Caco-2 (cell line): Measurements from ENCODE around the gene NES. TPM values are rescaled to one million over a fixed set of nuclear protein-coding genes. Genes with fewer than 3 reads are reported as not detected.

Source experiments
- BruUV-seq: library from RNA; stranded (reverse); fragments of 400-500 nt; replicated peaks from 2 replicates; lab custom pipeline; 2021; lab: Mats Ljungman, UMichigan
- CTCF ChIA-PET: fragments of 300-600 bp; sonication (Branson Sonifier 250); formaldehyde crosslinking; loops from one replicate; lab custom pipeline; 2022; ENCODE audit warnings: antibody characterized with exemption; lab: Charles Lee
- POLR2A ChIA-PET: fragments of 300-600 bp; sonication (Branson Sonifier 250); formaldehyde crosslinking; loops from one replicate; lab custom pipeline; 2022; ENCODE audit warnings: antibody characterized with exemption; lab: Charles Lee
- DNase-seq, 2 experiments: peaks; one replicate each; pipeline versions ENCODE4 v3.0.0 to v3.0.0-alpha.2; 2020 to 2022
- H3K27me3 ChIP-seq: replicated peaks from 2 replicates; pipeline ENCODE4 v1.6.0; 2011; ENCODE audit warnings: low read length; ENCODE audit not compliant: control insufficient read depth, insufficient read depth
- H3K36me3 ChIP-seq: 2 replicates; pipeline ENCODE4 v1.5.1; 2011; ENCODE audit warnings: low read length; ENCODE audit not compliant: control insufficient read depth, insufficient read depth
- H3K4me1 ChIP-seq: fragments of 250-450 bp; sonication (Bioruptor Pico); 2 replicates; pipeline ENCODE4 v1.5.1; 2020; ENCODE audit warnings: mild to moderate bottlenecking
- H3K4me3 ChIP-seq: 2 replicates; pipeline ENCODE4 v1.5.1; 2011; ENCODE audit warnings: low read depth, mild to moderate bottlenecking, control low read depth, low read length
- H3K9me3 ChIP-seq: fragments of 250-450 bp; sonication (Bioruptor Pico); 2 replicates; pipeline ENCODE4 v1.5.1; 2020; ENCODE audit warnings: mild to moderate bottlenecking, moderate library complexity
- H3K27ac Mint-ChIP-seq: one replicate; pipeline ENCODE4 v1.8.0; 2022; ENCODE audit warnings: mixed read lengths; ENCODE audit not compliant: unreplicated experiment
- H3K27me3 Mint-ChIP-seq: one replicate; pipeline ENCODE4 v1.8.0; 2022; ENCODE audit warnings: mixed read lengths; ENCODE audit not compliant: insufficient read depth, unreplicated experiment
- H3K36me3 Mint-ChIP-seq: one replicate; pipeline ENCODE4 v1.8.0; 2022; ENCODE audit warnings: mild to moderate bottlenecking, mixed read lengths; ENCODE audit not compliant: insufficient read depth, unreplicated experiment
- H3K4me1 Mint-ChIP-seq: one replicate; pipeline ENCODE4 v1.8.0; 2022; ENCODE audit warnings: low read depth, mixed read lengths; ENCODE audit not compliant: unreplicated experiment
- H3K4me3 Mint-ChIP-seq: one replicate; pipeline ENCODE4 v1.8.0; 2022; ENCODE audit warnings: mild to moderate bottlenecking, moderate library complexity, mixed read lengths; ENCODE audit not compliant: unreplicated experiment
- H3K9me3 Mint-ChIP-seq: one replicate; pipeline ENCODE4 v1.8.0; 2022; ENCODE audit warnings: mixed read lengths; ENCODE audit not compliant: unreplicated experiment
- intact Hi-C: fragments of 100-400 bp; cut with micrococcal nuclease; formaldehyde crosslinking; loops from one replicate; pipeline ENCODE4 v1.10.0; 2022; ENCODE audit not compliant: unreplicated experiment
- total RNA-seq: library from RNA; stranded (reverse); gene quantifications from 2 replicates; pipeline ENCODE4 v1.2.3, GENCODE V29; 2022
- TF ChIP-seq, protein P1 (sequence below), 2 experiments: fragments of 200-600 bp in 1 of 2; IDR thresholded peaks; 1 replicate in 1 of 2; 2 replicates in 1 of 2; pipeline versions ENCODE4 v1.5.1 to v1.8.0; 2011 to 2022; ENCODE audit warnings: antibody characterized with exemption in 1 of 2, control low read depth in 1 of 2, inconsistent platforms in 1 of 2, low read depth in 1 of 2, low read length in 1 of 2, mild to moderate bottlenecking in 1 of 2, moderate library complexity in 1 of 2; ENCODE audit not compliant: insufficient read depth in 1 of 2, severe bottlenecking in 1 of 2, unreplicated experiment in 1 of 2

NES gene
- total RNA-seq, 1 experiment from 2014 or later = 18.0 TPM

DNA sequence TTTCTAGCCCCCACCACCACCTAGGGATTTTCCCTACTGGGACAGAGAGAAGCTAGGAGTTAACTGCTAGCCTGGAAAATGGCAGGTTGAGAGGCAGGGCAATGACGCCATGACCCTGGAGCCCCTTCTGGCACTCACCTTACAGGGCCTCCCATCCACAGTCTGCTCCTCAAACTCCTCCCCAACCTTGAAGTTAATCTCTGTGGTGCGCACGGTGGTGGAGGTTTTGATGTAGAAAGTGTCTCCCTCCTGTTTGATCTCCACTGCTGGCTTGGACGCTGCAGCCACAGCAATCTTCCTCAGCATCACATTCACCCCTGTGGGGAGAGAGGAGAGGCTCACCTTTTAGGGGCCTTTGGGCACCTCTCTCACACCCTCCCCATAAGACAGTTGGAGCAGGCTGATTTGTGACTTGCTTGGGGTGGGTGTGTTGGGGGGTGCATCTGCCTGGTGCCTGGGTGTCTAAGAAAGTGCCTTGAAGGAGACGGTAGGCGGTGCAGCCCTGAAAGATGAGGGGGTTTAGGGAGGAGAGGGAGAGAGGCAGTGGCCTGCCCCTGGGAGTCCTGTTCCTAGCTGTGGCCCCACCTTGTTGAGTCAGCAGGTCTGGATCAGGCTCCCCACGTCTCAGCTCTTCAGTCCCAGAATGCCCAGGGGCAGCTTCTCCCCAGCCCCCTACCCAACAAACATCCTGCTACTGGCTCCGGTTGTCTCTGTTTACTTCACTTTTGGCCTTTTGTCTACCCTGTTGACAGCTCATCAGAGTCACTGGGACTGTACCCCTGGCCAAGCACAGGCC is 23.7 kb upstream of the NES start:
- no peak overlapping the region for H3K27ac Mint-ChIP-seq
- no peaks in the 10 kb centered on the region for H3K9me3 Mint-ChIP-seq
- H3K27me3 ChIP-seq = no peaks in the 10 kb centered on the region
- intact Hi-C loops = no loop called here
- peaks cover 7% of the 10 kb centered on the region for H3K4me1 ChIP-seq
- H3K9me3 ChIP-seq = no peaks in the 10 kb centered on the region
- ChIA-PET CTCF (interaction anchor here (0.6 to 7.3 kb wide), 5 partner anchors 9 to 74 kb away, joined by 3 to 190 read pairs (median 5); no protein-coding TSS in a partner anchor), POLR2A (interaction anchor here (0.6 kb wide), 1 partner anchor 87 kb away, joined by 4 read pairs; no protein-coding TSS in a partner anchor)
- no peak overlapping the region for H3K4me3 ChIP-seq
- DNase-seq = no peak
- no peaks in the 10 kb centered on the region for H3K27me3 Mint-ChIP-seq
- TF ChIP-seq, protein P1, sequence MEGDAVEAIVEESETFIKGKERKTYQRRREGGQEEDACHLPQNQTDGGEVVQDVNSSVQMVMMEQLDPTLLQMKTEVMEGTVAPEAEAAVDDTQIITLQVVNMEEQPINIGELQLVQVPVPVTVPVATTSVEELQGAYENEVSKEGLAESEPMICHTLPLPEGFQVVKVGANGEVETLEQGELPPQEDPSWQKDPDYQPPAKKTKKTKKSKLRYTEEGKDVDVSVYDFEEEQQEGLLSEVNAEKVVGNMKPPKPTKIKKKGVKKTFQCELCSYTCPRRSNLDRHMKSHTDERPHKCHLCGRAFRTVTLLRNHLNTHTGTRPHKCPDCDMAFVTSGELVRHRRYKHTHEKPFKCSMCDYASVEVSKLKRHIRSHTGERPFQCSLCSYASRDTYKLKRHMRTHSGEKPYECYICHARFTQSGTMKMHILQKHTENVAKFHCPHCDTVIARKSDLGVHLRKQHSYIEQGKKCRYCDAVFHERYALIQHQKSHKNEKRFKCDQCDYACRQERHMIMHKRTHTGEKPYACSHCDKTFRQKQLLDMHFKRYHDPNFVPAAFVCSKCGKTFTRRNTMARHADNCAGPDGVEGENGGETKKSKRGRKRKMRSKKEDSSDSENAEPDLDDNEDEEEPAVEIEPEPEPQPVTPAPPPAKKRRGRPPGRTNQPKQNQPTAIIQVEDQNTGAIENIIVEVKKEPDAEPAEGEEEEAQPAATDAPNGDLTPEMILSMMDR (IDR thresholded peaks at IDR 0.05; ENCODE audit: insufficient read depth in 1 of 2, low read depth in 1 of 2, low read length in 1 of 2, severe bottlenecking in 1 of 2, unreplicated experiment in 1 of 2) = no peak
- no TSS peak for BruUV-seq
- peaks cover 1% of the 10 kb centered on the region for H3K36me3 ChIP-seq
- H3K4me3 Mint-ChIP-seq = no peak overlapping the region
- H3K4me1 Mint-ChIP-seq = peaks cover 8% of the 10 kb centered on the region
- H3K36me3 Mint-ChIP-seq = peaks cover 9% of the 10 kb centered on the region

DNA sequence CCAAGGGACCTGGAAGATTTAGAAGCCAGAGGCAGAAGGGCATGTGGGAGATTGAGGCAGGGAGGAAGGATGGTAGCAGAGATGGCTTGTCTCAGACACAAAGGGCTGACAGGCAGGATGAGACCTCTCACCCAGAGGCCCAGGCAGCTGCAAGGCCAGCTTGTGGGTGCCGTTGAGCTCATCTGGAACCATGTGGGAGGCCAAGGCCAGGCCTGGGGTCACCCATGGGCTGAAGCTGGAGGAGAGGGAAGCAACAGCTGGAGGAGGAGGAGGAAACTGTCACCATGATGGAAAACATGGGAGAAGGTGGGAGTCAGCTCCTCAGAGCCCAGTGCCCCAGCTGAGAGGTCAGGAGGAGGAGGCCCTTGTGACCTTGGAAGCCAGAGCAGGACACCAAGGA is 21.8 kb upstream of the NES start:
- CTCF ChIA-PET = interaction anchor here (1.6 kb wide), 1 partner anchor 9 kb away, joined by 7 read pairs; no protein-coding TSS in a partner anchor
- no TSS peak for BruUV-seq
- Histone ChIP-seq H3K4me1 (peaks cover 6% of the 10 kb centered on the region), H3K4me3 (no peak overlapping the region), H3K9me3 (no peaks in the 10 kb centered on the region), H3K27me3 (no peaks in the 10 kb centered on the region), H3K36me3 (peaks cover 1% of the 10 kb centered on the region)
- H3K4me1 Mint-ChIP-seq = peaks cover 2% of the 10 kb centered on the region
- TF ChIP-seq, protein P1 (IDR thresholded peaks at IDR 0.05; ENCODE audit: insufficient read depth in 1 of 2, low read depth in 1 of 2, low read length in 1 of 2, severe bottlenecking in 1 of 2, unreplicated experiment in 1 of 2) = no peak
- POLR2A ChIA-PET = no interaction called here
- DNase-seq = no peak
- no peak overlapping the region for H3K4me3 Mint-ChIP-seq
- H3K27me3 Mint-ChIP-seq = no peaks in the 10 kb centered on the region
- peaks cover 8% of the 10 kb centered on the region for H3K36me3 Mint-ChIP-seq
- H3K9me3 Mint-ChIP-seq = no peaks in the 10 kb centered on the region
- intact Hi-C loops = no loop called here
- no peak overlapping the region for H3K27ac Mint-ChIP-seq

DNA sequence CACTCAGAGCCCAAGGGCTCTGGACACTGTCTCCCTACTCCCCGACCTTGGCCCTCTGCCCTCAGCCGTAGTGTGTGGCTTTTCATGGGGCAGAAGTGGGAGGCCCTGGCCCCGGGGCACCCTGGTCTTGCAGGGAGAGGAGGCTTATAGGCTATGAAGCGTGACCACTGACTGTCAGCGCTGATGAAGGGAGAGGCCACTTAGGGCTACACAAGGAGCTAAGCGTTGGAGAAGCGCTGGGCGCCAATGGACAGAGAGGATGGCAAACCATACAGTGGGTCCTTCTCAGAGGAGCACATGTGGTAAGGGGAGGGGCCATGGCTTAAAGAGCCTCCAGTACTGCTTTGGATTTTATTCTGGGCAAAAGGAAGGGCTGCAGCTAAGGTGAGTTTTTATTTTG is 20.3 kb upstream of the NES start:
- intact Hi-C loops = no loop called here
- Histone ChIP-seq H3K4me3 (no peak overlapping the region), H3K4me1 (peaks cover 21% of the 10 kb centered on the region), H3K36me3 (peaks cover 1% of the 10 kb centered on the region), H3K27me3 (no peaks in the 10 kb centered on the region), H3K9me3 (no peaks in the 10 kb centered on the region)
- H3K27me3 Mint-ChIP-seq = no peaks in the 10 kb centered on the region
- ChIA-PET POLR2A (no interaction called here), CTCF (interaction anchor here (0.5 kb wide), 2 partner anchors 9 to 23 kb away, joined by 3 read pairs; no protein-coding TSS in a partner anchor)
- DNase-seq = no peak
- no TSS peak for BruUV-seq
- H3K9me3 Mint-ChIP-seq = no peaks in the 10 kb centered on the region
- H3K27ac Mint-ChIP-seq = no peak overlapping the region
- H3K4me1 Mint-ChIP-seq = peaks cover 10% of the 10 kb centered on the region
- TF ChIP-seq, protein P1 (IDR thresholded peaks at IDR 0.05; ENCODE audit: insufficient read depth in 1 of 2, low read depth in 1 of 2, low read length in 1 of 2, severe bottlenecking in 1 of 2, unreplicated experiment in 1 of 2) = no peak
- peaks cover 8% of the 10 kb centered on the region for H3K36me3 Mint-ChIP-seq
- no peak overlapping the region for H3K4me3 Mint-ChIP-seq
